HepG2 (cell line): ENCODE data around the gene TTF2. TPM values are rescaled to one million over a fixed set of nuclear protein-coding genes. Genes with fewer than 3 reads are reported as not detected.

Experiments used
- ATAC-seq: fragments of 200-7000 bp; cut with Tn5 transposase; 3 replicates; pipeline ENCODE4 v1.9.1; 2020; ENCODE audit warnings: mild to moderate bottlenecking, moderate library complexity
- BruUV-seq: library from RNA; stranded (reverse); fragments of 400-500 nt; replicated peaks from 2 replicates; lab custom pipeline; 2021; lab: Mats Ljungman, UMichigan
- CTCF ChIA-PET: fragments of 300-600 bp; formaldehyde crosslinking; extraction: SDS; loops from one replicate; lab custom pipeline; 2021; ENCODE audit warnings: low total read pairs, inconsistent platforms, low intra/inter-chr PET ratio; lab: Yijun Ruan, JAX
- POLR2A ChIA-PET: fragments of 350-600 bp; sonication (Branson Sonifier 250); formaldehyde crosslinking; loops from one replicate; lab custom pipeline; 2020; ENCODE audit warnings: antibody characterized with exemption, inconsistent platforms; lab: Yijun Ruan, JAX
- DNase-seq: peaks from one replicate; pipeline ENCODE4 v3.0.0-alpha.2; 2015; ENCODE audit warnings: low spot score
- FAIRE-seq: peaks from 3 replicates; lab custom pipeline; 2011; peaks lifted over from hg19 to GRCh38; lab: Jason Lieb, UNC
- H2AFZ ChIP-seq: one replicate; pipeline ENCODE4 v1.6.1; 2011; ENCODE audit warnings: low read length, inconsistent platforms
- H3K27ac ChIP-seq: fragments of 300-600 bp; 3 replicates; pipeline ENCODE4 v1.8.0; 2011; ENCODE audit warnings: mixed run types, mild to moderate bottlenecking, mixed read lengths, low read length, inconsistent platforms; ENCODE audit not compliant: insufficient read depth; ENCODE audit errors: extremely low read length
- H3K27me3 ChIP-seq, 2 experiments: fragments of 200-600 bp in 1 of 2; 2 replicates in 1 of 2; 3 replicates in 1 of 2; pipeline versions ENCODE4 v1.6.0 to v1.8.0; 2011; ENCODE audit warnings: low read length in 2 of 2, mild to moderate bottlenecking in 2 of 2, moderate library complexity in 2 of 2, inconsistent platforms in 1 of 2; ENCODE audit not compliant: insufficient read depth in 2 of 2, control insufficient read depth in 1 of 2
- H3K36me3 ChIP-seq, 2 experiments: fragments of 200-600 bp in 1 of 2; replicated peaks in 1 of 2; 2 replicates in 1 of 2; 3 replicates in 1 of 2; pipeline versions ENCODE4 v1.5.1 to v1.8.0; 2011; ENCODE audit warnings: low read length in 2 of 2, inconsistent platforms in 1 of 2; ENCODE audit not compliant: insufficient read depth in 2 of 2, control insufficient read depth in 1 of 2
- H3K4me1 ChIP-seq: 2 replicates; pipeline ENCODE4 v1.5.1; 2012; ENCODE audit warnings: low read length, inconsistent platforms; ENCODE audit not compliant: insufficient read depth
- H3K4me2 ChIP-seq: 2 replicates; pipeline ENCODE4 v1.6.0; 2011; ENCODE audit warnings: low read depth, low read length, inconsistent platforms
- H3K4me3 ChIP-seq, 3 experiments: fragments of 200-600 bp in 1 of 3; sonication (generic), shearing (Covaris generic) in 1 of 3; replicated peaks in 1 of 3; 2 replicates each; pipeline ENCODE4 v1.5.1; 2011 to 2016; ENCODE audit warnings: low read length in 3 of 3, inconsistent platforms in 2 of 3, low read depth in 2 of 3, mild to moderate bottlenecking in 2 of 3, control low read depth in 1 of 3, mixed read lengths in 1 of 3; ENCODE audit not compliant: insufficient read depth in 1 of 3
- H3K79me2 ChIP-seq: one replicate; pipeline ENCODE4 v1.6.1; 2011; ENCODE audit warnings: low read length, inconsistent platforms; ENCODE audit not compliant: insufficient read depth
- H3K9ac ChIP-seq: 2 replicates; pipeline ENCODE4 v1.6.0; 2011; ENCODE audit warnings: mild to moderate bottlenecking, low read depth, low read length, inconsistent platforms; ENCODE audit not compliant: insufficient read depth
- H3K9me3 ChIP-seq: 2 replicates; pipeline ENCODE4 v1.5.1; 2012; ENCODE audit warnings: mild to moderate bottlenecking, low read length
- H4K20me1 ChIP-seq: 2 replicates; pipeline ENCODE4 v1.6.0; 2011; ENCODE audit warnings: inconsistent platforms, mild to moderate bottlenecking, low read length, moderate library complexity; ENCODE audit not compliant: insufficient read depth
- ATM ChIP-seq: fragments of 450-650 bp; IDR thresholded peaks from 2 replicates; pipeline ENCODE4 v1.7.1; 2017; ENCODE audit warnings: mild to moderate bottlenecking, borderline replicate concordance
- DPF2 ChIP-seq: sonication (generic); formaldehyde crosslinking; IDR thresholded peaks from 2 replicates; pipeline ENCODE4 v1.4.0; 2020; ENCODE audit warnings: mild to moderate bottlenecking, low read depth, missing genetic modification reagents, borderline replicate concordance
- GABPB1 ChIP-seq: IDR thresholded peaks from 2 replicates; pipeline ENCODE4 v1.6.1; 2016; ENCODE audit warnings: mild to moderate bottlenecking, missing genetic modification reagents, moderate library complexity, missing compliant biosample characterization
- MED1 ChIP-seq: sonication (generic); formaldehyde crosslinking; IDR thresholded peaks from 2 replicates; pipeline ENCODE4 v1.4.0; 2020; ENCODE audit warnings: missing genetic modification reagents
- RBM22 ChIP-seq: fragments of 200-400 bp; formaldehyde crosslinking; optimal IDR thresholded peaks from 2 replicates; pipeline ENCODE3; 2017; ENCODE audit warnings: mild to moderate bottlenecking, low read length, moderate library complexity
- SMAD1 ChIP-seq: sonication (generic); formaldehyde crosslinking; IDR thresholded peaks from 2 replicates; pipeline ENCODE4 v1.4.0; 2020; ENCODE audit warnings: missing genetic modification reagents, low read depth, mild to moderate bottlenecking, borderline replicate concordance
- SRSF9 ChIP-seq: fragments of 200-400 bp; formaldehyde crosslinking; IDR thresholded peaks from 2 replicates; pipeline ENCODE4 v1.6.1; 2018; ENCODE audit warnings: borderline replicate concordance, mild to moderate bottlenecking, low read depth, low read length; ENCODE audit not compliant: insufficient read depth, poor library complexity, severe bottlenecking
- TEAD2 ChIP-seq: sonication (generic); formaldehyde crosslinking; IDR thresholded peaks from 2 replicates; pipeline ENCODE4 v1.9.0; 2021; ENCODE audit warnings: missing genetic modification reagents
- ZFP82 ChIP-seq: sonication (generic); formaldehyde crosslinking; IDR thresholded peaks from 2 replicates; pipeline ENCODE4 v1.5.1; 2020; ENCODE audit warnings: mild to moderate bottlenecking, missing genetic modification reagents, borderline replicate concordance
- ZKSCAN1 ChIP-seq: fragments of 150-350 bp; IDR thresholded peaks from 2 replicates; pipeline ENCODE4 v1.6.1; 2014; ENCODE audit warnings: low read length
- ZNF180 ChIP-seq: sonication (generic); formaldehyde crosslinking; IDR thresholded peaks from 2 replicates; pipeline ENCODE4 v1.4.0; 2020; ENCODE audit warnings: low read depth, missing genetic modification reagents, borderline replicate concordance
- ZNF44 ChIP-seq: sonication (generic); formaldehyde crosslinking; IDR thresholded peaks from 2 replicates; pipeline ENCODE4 v1.5.1; 2020; ENCODE audit warnings: mild to moderate bottlenecking, missing genetic modification reagents
- WGBS: methylation state at CpG from one replicate; pipeline ENCODE4 v1.1.6; 2017; ENCODE audit warnings: low lambda C conversion rate; 5-methylcytosine and 5-hydroxymethylcytosine counted together
- in situ Hi-C: cut with HindIII; loops from 2 replicates; pipeline ENCODE4 v1.10.0; 2017; ENCODE audit warnings: low pct_unique_long_range_greater_than_20kb; ENCODE audit not compliant: extremely low pct_ligation_motif_present
- intact Hi-C: fragments of 100-400 bp; cut with micrococcal nuclease; formaldehyde crosslinking; loops from one replicate; pipeline ENCODE4 v1.10.0; 2022; ENCODE audit not compliant: unreplicated experiment
- polyA plus RNA-seq, 8 experiments: library from polyadenylated mRNA; depleted of rRNA in 3 of 8; stranded (reverse) in 7 of 8; unstranded in 1 of 8; fragments of >200 nt; fragmentation: Illumina TruSeq in 4 of 8; extraction: Trizol in 4 of 8; gene quantifications; 2 replicates each; pipeline versions ENCODE4 v1.2.1 to v1.2.3, GENCODE V29; 2011 to 2016; ENCODE audit warnings: low read depth in 4 of 8, missing spikeins in 1 of 8, mixed read lengths in 1 of 8; ENCODE audit not compliant: insufficient read depth in 1 of 8
- total RNA-seq, 5 experiments: library from RNA; depleted of rRNA; stranded (reverse); fragments of >200 nt; fragmentation: Illumina TruSeq; extraction: Trizol; gene quantifications; 2 replicates each; pipeline ENCODE4 v1.2.3, GENCODE V29; 2016; ENCODE audit warnings: low read depth in 1 of 5
- TF ChIP-seq, protein P1 (sequence below): sonication (generic); formaldehyde crosslinking; IDR thresholded peaks from 2 replicates; pipeline ENCODE4 v1.4.0; 2020; ENCODE audit warnings: missing genetic modification reagents

TTF2 gene
- total and polyA plus RNA-seq, 2 of the 13 experiments (the other 11 are each of a cell fraction or from before 2014, with no cell fraction given) = 12.8 to 48.9 TPM

DNA sequence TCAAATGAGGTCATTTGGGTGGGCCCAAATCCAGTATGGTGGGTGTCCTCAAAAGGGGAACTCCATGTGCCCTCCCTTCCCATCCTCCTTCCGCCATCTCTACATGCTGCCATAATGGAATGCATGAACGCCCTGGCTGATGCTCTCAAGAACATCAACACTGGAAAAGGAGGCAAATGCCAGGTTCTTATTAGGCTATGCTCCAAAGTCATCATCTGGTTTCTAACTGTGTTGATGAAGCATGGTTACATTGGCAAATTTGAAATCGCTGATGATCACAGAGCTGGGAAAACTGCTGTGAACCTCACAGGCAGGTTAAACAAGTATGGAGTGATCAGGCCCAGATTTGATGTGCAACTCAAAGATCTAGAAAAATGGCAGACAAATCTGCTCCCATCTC, 78.0 kb downstream of the TTF2 start:
- no peak overlapping the region for H3K27ac ChIP-seq
- H3K9ac ChIP-seq = no peak overlapping the region
- TF ChIP-seq RBM22 = no peak
- TF ChIP-seq SMAD1 = no peak
- no peak for TF ChIP-seq TEAD2 (CRISPR knock-in tag)
- TF ChIP-seq, protein P1, sequence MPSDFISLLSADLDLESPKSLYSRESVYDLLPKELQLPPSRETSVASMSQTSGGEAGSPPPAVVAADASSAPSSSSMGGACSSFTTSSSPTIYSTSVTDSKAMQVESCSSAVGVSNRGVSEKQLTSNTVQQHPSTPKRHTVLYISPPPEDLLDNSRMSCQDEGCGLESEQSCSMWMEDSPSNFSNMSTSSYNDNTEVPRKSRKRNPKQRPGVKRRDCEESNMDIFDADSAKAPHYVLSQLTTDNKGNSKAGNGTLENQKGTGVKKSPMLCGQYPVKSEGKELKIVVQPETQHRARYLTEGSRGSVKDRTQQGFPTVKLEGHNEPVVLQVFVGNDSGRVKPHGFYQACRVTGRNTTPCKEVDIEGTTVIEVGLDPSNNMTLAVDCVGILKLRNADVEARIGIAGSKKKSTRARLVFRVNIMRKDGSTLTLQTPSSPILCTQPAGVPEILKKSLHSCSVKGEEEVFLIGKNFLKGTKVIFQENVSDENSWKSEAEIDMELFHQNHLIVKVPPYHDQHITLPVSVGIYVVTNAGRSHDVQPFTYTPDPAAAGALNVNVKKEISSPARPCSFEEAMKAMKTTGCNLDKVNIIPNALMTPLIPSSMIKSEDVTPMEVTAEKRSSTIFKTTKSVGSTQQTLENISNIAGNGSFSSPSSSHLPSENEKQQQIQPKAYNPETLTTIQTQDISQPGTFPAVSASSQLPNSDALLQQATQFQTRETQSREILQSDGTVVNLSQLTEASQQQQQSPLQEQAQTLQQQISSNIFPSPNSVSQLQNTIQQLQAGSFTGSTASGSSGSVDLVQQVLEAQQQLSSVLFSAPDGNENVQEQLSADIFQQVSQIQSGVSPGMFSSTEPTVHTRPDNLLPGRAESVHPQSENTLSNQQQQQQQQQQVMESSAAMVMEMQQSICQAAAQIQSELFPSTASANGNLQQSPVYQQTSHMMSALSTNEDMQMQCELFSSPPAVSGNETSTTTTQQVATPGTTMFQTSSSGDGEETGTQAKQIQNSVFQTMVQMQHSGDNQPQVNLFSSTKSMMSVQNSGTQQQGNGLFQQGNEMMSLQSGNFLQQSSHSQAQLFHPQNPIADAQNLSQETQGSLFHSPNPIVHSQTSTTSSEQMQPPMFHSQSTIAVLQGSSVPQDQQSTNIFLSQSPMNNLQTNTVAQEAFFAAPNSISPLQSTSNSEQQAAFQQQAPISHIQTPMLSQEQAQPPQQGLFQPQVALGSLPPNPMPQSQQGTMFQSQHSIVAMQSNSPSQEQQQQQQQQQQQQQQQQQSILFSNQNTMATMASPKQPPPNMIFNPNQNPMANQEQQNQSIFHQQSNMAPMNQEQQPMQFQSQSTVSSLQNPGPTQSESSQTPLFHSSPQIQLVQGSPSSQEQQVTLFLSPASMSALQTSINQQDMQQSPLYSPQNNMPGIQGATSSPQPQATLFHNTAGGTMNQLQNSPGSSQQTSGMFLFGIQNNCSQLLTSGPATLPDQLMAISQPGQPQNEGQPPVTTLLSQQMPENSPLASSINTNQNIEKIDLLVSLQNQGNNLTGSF (CRISPR knock-in tag) = no peak
- TF ChIP-seq DPF2 = no peak
- no peak for TF ChIP-seq ATM
- TF ChIP-seq ZKSCAN1 = no peak
- no peak for TF ChIP-seq ZFP82 (CRISPR knock-in tag)
- TF ChIP-seq SRSF9 = no peak
- TF ChIP-seq ZNF44 = no peak
- TF ChIP-seq ZNF180 (CRISPR knock-in tag) = no peak
- no peak for TF ChIP-seq GABPB1 (CRISPR knock-in tag)
- TF ChIP-seq MED1 (CRISPR knock-in tag) = no peak
- TF ChIP-seq, all 625 proteins: peak for 0
- Histone ChIP-seq H3K79me2 (no peaks in the 10 kb centered on the region), H3K4me1 (no peaks in the 10 kb centered on the region), H4K20me1 (no peaks in the 10 kb centered on the region), H3K36me3 (no peaks in the 10 kb centered on the region), H3K4me3 (no peak overlapping the region), H2AFZ (no peak overlapping the region), H3K9me3 (no peaks in the 10 kb centered on the region), H3K27me3 (no peaks in the 10 kb centered on the region), H3K4me2 (no peak overlapping the region)
- DNase-seq (no peak), ATAC-seq (no peak), FAIRE-seq (no peak)
- 38% methylated on average over 3 of the region's 3 CpGs for WGBS
- POLR2A ChIA-PET = no interaction called here
- in situ Hi-C loops = loop anchor here (25.0 kb wide), 1 partner anchor 149 kb away; no protein-coding TSS in a partner anchor
- CTCF ChIA-PET = no interaction called here
- no TSS peak for BruUV-seq
- intact Hi-C loops = no loop called here
